IPS-20b (cell line): ENCODE results near the gene GIT2.
"Not testable (repeated sequence)": the region's sequence is repeated elsewhere in the genome, so short reads cannot be mapped to it uniquely, and the experiment has no call there.

Source experiments
- H3K27ac ChIP-seq: one replicate; pipeline ENCODE4 v1.5.1; 2013; ENCODE audit warnings: low read length
- H3K27me3 ChIP-seq: 2 replicates; pipeline ENCODE4 v1.6.1; 2013; ENCODE audit warnings: mild to moderate bottlenecking, low read length, inconsistent platforms; ENCODE audit not compliant: insufficient read depth
- H3K36me3 ChIP-seq: 2 replicates; pipeline ENCODE4 v1.6.1; 2013; ENCODE audit warnings: low read depth, mild to moderate bottlenecking, inconsistent platforms, low read length, moderate library complexity; ENCODE audit not compliant: insufficient read depth
- H3K4me1 ChIP-seq: 2 replicates; pipeline ENCODE4 v1.6.1; 2013; ENCODE audit warnings: mild to moderate bottlenecking, control low read depth, inconsistent platforms, low read length, moderate library complexity; ENCODE audit not compliant: insufficient read depth
- H3K4me3 ChIP-seq: 2 replicates; pipeline ENCODE4 v1.5.1; 2013; ENCODE audit warnings: mild to moderate bottlenecking, low read length, inconsistent platforms
- H3K9ac ChIP-seq: 2 replicates; pipeline ENCODE4 v1.6.1; 2013; ENCODE audit warnings: low read depth, mild to moderate bottlenecking, inconsistent platforms, low read length, moderate library complexity
- H3K9me3 ChIP-seq: 2 replicates; pipeline ENCODE4 v1.6.1; 2013; ENCODE audit warnings: mild to moderate bottlenecking, low read depth, low read length, inconsistent platforms; ENCODE audit not compliant: insufficient read depth

GIT2 gene

GRCh38 chr12:109940339-109940923 is 55.7 kb downstream of the GIT2 start:
- Histone ChIP-seq H3K27me3 (no peaks in the 10 kb centered on the region), H3K4me1 (peaks cover 10% of the 10 kb centered on the region; the same call in 1 of the 2 replicates), H3K36me3 (peaks cover 13% of the 10 kb centered on the region), H3K9ac (no peak overlapping the region), H3K9me3 (no peaks in the 10 kb centered on the region), H3K27ac (no peak overlapping the region), H3K4me3 (no peak overlapping the region)

GRCh38 chr12:109939504-109939903 is 56.7 kb downstream of the GIT2 start:
- Histone ChIP-seq H3K27ac (no peak overlapping the region), H3K4me1 (peaks cover 3% of the 10 kb centered on the region; the same call in 1 of the 2 replicates), H3K36me3 (peaks cover 17% of the 10 kb centered on the region), H3K27me3 (no peaks in the 10 kb centered on the region), H3K4me3 (no peak overlapping the region), H3K9ac (no peak overlapping the region), H3K9me3 (no peaks in the 10 kb centered on the region)

- Histone ChIP-seq H3K27ac (no peak overlapping the region), H3K4me1 (no peaks in the 10 kb centered on the region), H3K36me3 (peaks cover 19% of the 10 kb centered on the region), H3K27me3 (no peaks in the 10 kb centered on the region), H3K4me3 (no peak overlapping the region), H3K9me3 (no peaks in the 10 kb centered on the region), H3K9ac (no peak overlapping the region)
Measured at GRCh38 chr12:109938947-109939346, 57.2 kb downstream of the GIT2 start.

- peaks cover 32% of the 10 kb centered on the region for H3K36me3 ChIP-seq
- H3K4me1 ChIP-seq, result no peaks in the 10 kb centered on the region
- no peak overlapping the region for H3K4me3 ChIP-seq
- H3K27me3 ChIP-seq, result no peaks in the 10 kb centered on the region
- no peaks in the 10 kb centered on the region for H3K9me3 ChIP-seq
- no peak overlapping the region for H3K9ac ChIP-seq
- H3K27ac ChIP-seq, result no peak overlapping the region
Measured at GRCh38 chr12:109937371-109937770, 58.8 kb downstream of the GIT2 start.

- H3K27ac ChIP-seq, result no peak overlapping the region
- no peaks in the 10 kb centered on the region for H3K4me1 ChIP-seq
- no peaks in the 10 kb centered on the region for H3K9me3 ChIP-seq
- no peak overlapping the region for H3K4me3 ChIP-seq
- peaks cover 54% of the 10 kb centered on the region for H3K36me3 ChIP-seq
- H3K9ac ChIP-seq, result no peak overlapping the region
- H3K27me3 ChIP-seq, result no peaks in the 10 kb centered on the region
Measured at GRCh38 chr12:109934026-109934425, 62.1 kb downstream of the GIT2 start.

- Histone ChIP-seq H3K9me3 (no peaks in the 10 kb centered on the region), H3K4me1 (no peaks in the 10 kb centered on the region), H3K9ac (no peak overlapping the region), H3K4me3 (no peak overlapping the region), H3K27ac (no peak overlapping the region), H3K36me3 (peaks cover 44% of the 10 kb centered on the region), H3K27me3 (no peaks in the 10 kb centered on the region)
Measured at GRCh38 chr12:109932878-109933503, 63.2 kb downstream of the GIT2 start.

GRCh38 chr12:109931143-109931542 is 65.0 kb downstream of the GIT2 start:
- H3K4me3 ChIP-seq, result no peak overlapping the region
- peaks cover 42% of the 10 kb centered on the region for H3K36me3 ChIP-seq
- H3K9me3 ChIP-seq, result no peaks in the 10 kb centered on the region
- no peaks in the 10 kb centered on the region for H3K27me3 ChIP-seq
- no peak overlapping the region for H3K9ac ChIP-seq
- no peaks in the 10 kb centered on the region for H3K4me1 ChIP-seq
- H3K27ac ChIP-seq, result no peak overlapping the region

- no peaks in the 10 kb centered on the region for H3K4me1 ChIP-seq
- no peaks in the 10 kb centered on the region for H3K27me3 ChIP-seq
- no peaks in the 10 kb centered on the region for H3K9me3 ChIP-seq
- no peak overlapping the region for H3K9ac ChIP-seq
- peaks cover 42% of the 10 kb centered on the region for H3K36me3 ChIP-seq
- no peak overlapping the region for H3K27ac ChIP-seq
- no peak overlapping the region for H3K4me3 ChIP-seq
Measured at GRCh38 chr12:109930028-109930800, 66.0 kb downstream of the GIT2 start.

GRCh38 chr12:109929326-109929725 is 66.8 kb downstream of the GIT2 start:
- H3K4me1 ChIP-seq, H3K27me3 ChIP-seq, H3K9me3 ChIP-seq, H3K4me3 ChIP-seq, H3K9ac ChIP-seq, H3K27ac ChIP-seq: not testable (repeated sequence)
- H3K36me3 ChIP-seq, result peaks cover 39% of the 10 kb centered on the region

- no peak overlapping the region for H3K27ac ChIP-seq
- no peaks in the 10 kb centered on the region for H3K9me3 ChIP-seq
- peaks cover 31% of the 10 kb centered on the region for H3K36me3 ChIP-seq
- no peaks in the 10 kb centered on the region for H3K27me3 ChIP-seq
- H3K4me3 ChIP-seq, result no peak overlapping the region
- H3K9ac ChIP-seq, result no peak overlapping the region
- H3K4me1 ChIP-seq, result no peaks in the 10 kb centered on the region
Measured at GRCh38 chr12:109928058-109928656, 68.0 kb downstream of the GIT2 start.

- Histone ChIP-seq H3K9me3 (no peaks in the 10 kb centered on the region), H3K4me3 (no peak overlapping the region), H3K9ac (no peak overlapping the region), H3K27ac (no peak overlapping the region), H3K27me3 (no peaks in the 10 kb centered on the region), H3K36me3 (peaks cover 26% of the 10 kb centered on the region), H3K4me1 (no peaks in the 10 kb centered on the region)
Measured at GRCh38 chr12:109927622-109928021, 68.5 kb downstream of the GIT2 start.
